ENCODE data around the gene NRIP3. TPM values are rescaled to one million over a fixed set of nuclear protein-coding genes. Genes with fewer than 3 reads are reported as not detected.
"Not testable (repeated sequence)": the region's sequence is repeated elsewhere in the genome, so short reads cannot be mapped to it uniquely, and the experiment has no call there.

NRIP3 gene
- polyA plus RNA-seq, 4 donors, result 0.72 to 1.2 (median 1.1) TPM

DNA sequence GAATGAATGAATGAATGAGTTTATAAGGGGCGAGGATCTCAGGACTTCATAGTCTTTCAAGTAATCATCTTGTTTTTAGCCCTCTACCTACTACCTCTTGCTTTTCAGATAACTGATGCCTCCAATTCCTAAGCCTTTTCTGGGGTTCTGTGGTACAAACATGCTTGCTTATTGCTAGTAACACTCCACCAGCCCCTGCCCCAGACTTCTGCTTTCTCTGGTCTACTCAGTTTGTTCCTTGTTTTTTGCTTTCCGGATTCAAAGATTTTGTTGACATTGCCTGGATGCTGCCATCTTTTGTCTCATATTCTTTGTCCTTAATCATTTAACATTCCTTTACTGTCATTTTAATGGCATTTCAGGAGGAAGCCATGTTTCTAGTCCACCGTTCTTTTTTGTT is 30.7 kb downstream of the NRIP3 start:
- DNase-seq (ENCODE audit: low read depth in 4 of 4, low spot score in 3 of 4), result no peak

DNA sequence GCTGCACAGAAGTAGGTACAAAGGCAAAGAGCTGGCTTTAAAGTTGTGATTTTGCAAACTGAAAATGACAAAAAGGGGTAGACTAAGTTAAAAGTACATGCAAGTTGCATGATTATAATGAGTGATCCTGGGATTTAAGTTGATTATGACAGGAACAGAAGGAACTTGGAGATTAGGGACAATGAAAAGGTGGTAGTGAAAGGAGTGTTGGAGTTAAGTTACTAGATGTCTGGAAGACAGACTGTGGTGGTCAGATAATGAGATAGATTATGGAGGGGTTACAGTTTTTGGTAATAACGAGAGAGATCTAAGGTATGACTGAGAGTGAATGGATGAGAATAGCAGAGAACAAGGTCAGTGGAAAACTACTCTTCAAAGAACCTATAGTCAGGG is 31.9 kb downstream of the NRIP3 start:
- no peak for DNase-seq (ENCODE audit: low read depth in 4 of 4, low spot score in 3 of 4)

DNA sequence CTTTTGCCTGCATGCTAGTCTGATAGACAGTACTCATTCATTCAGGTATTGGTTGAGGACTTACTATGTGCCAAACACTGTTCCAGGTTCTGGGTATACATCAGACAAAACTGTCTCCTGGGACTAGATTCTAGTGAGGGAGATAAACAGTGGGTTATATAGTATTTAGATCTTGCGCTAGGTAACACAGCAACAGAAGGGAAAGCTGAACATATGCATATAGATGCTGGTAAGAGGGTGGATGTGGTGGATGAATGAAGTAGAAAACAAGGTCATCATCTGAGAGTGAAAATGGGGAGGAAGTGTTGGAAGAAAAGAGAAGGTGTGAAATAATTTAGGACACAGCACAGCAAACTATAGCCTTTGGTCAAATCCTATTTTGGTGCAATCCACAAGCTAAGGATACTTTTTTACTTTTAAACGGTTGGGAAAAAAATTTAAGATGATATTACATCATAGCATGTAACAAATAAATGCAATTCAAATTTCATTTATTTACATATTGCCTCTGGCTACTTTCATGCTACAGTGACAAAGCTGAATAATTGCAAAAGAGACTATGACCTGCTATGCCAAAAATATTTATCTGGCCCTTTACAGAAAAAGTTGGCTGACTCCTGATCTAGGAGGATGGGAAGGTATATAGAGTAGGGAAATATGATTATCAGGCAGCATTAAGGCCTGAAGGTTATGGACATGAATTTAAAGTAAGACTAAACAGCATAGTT is 32.4 kb downstream of the NRIP3 start:
- DNase-seq (ENCODE audit: low read depth in 4 of 4, low spot score in 3 of 4), result no peak

DNA sequence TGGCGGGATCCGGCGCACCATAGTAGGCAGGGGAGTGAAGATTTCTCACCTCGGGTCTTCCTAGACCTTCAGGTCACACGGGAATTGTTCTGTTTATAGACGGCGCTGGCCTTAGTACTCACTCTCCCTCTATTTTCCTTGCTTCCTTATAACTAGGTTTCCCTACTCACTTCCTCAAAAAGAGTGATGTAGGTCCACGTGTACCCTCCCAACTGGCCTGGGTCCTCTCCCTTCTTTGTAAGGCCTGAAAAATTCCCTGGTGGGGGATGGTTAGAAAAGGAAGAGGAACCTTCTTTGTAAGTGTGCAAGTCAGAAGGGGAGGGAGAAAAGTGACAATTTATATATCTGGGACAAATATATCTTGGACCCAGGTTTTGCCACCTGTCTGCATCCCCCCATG is 36.6 kb downstream of the NRIP3 start:
- DNase-seq (ENCODE audit: low read depth in 4 of 4, low spot score in 3 of 4), result no peak

DNA sequence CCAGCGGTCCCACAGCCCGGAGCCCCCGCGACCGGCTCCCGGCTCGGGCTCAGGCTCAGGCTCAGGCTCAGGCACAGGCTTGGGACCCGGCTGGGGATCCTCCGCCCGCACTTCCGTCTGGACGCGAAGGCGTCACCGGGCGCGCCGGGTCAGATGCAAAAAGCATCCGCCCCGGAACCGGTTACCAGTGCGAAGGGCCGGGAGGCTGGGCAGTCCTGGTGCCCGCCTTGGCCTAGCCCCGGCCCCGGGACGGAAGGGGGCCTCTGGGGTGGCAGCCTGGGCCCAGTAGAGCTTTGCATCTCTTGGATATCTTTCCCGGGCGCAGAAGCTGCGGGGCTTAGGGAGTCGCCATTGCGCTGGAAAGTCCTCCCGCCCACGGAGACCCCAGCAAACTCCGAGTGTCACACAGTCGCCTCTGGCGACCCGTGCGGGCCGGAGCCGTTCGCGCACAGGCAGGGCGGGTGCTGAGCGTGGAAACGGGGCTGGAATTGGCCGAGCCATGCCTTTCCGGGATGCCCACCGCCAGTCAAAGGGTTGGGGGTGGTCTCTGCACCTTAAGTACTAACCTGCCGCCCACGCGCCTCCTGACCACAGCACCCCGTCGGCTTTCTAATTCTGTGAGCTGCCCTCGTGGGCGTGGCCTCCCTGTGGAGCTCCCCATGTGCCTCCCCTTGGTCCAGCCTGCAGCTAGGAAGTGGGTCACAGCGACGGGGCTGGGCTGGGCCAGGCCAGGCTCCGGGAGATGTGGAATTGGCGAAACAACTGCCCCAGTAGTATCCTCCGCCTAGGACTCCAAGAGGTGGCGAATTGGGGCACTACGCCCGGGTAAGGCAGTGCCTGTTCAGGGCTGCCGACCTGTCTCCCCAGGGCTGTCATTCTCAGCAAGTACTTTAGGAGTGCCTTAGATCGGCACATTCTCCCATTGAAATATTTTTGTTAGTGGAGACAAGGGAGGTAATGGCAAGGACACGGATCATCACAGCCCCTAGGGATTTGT is 39.2 kb downstream of the NRIP3 start, which contains the start of gene TMEM9B:
Gene TMEM9B (minus strand): TSS at position 119 of the 997 bp plus-strand sequence. CDS start 129 bp downstream, outside the sequence.
- peak; percentile 74 to 83 (median 78) for DNase-seq (ENCODE audit: low read depth in 4 of 4, low spot score in 3 of 4)

DNA sequence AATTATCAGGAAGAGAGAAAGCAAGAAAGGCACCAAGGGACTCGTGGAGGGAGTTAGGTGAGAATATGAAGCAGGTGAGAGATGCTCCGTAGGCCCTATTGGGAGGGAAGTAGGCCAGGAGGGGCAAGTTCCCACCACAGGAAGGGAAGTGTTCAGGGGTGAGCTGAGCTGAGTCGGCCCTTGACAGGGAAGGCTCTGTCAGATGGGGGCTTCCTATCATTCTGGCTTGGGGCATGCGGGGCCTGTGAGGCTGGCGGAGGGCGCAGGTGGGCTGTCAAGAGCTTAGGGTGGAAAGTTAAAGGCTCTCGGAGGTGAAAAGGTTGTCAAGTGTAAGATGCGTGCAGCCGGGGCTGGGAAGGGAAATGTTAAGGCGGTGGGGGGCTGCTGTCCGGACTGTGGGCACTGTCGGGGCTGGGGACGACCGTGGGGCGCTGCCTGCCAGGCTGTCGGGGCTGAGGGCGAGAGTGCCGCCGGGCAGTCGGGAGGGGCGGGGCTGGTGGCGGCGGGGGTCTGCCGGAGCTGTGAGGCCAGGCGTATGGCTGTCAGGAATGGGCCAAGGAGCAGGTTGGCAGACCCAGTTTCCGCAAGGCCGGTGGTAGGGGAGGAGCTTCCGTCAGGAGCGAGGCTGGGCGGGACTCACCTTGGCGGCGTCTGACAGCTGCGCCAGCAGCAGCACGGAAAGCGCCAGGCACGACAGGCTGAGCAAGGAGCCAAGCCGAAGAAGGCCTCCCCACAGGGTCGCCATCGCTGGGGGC is 40.1 kb downstream of the NRIP3 start:
- peak in 1 of 4 donors; percentile 54 for DNase-seq (ENCODE audit: low read depth in 4 of 4, low spot score in 3 of 4)

DNA sequence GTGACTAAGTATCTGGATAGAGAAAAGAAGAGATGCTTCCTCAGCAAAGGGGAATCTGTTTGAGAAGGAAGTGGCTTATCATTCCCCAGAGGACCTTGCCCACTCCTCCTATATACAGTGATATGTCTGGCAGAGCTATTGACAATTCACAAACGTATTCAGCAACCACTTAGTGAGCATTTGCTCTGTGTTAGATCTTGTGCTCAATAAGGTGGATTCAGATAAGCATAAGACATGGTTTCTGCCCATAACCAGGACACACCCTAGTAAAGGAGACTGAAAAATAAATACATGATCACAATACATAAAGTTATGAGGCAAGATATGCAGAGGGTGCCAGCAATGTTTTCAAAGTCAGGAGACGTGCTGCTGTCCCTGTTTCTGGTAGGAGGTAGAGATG is 41.0 kb downstream of the NRIP3 start:
- DNase-seq (ENCODE audit: low read depth in 4 of 4, low spot score in 3 of 4), result no peak

DNA sequence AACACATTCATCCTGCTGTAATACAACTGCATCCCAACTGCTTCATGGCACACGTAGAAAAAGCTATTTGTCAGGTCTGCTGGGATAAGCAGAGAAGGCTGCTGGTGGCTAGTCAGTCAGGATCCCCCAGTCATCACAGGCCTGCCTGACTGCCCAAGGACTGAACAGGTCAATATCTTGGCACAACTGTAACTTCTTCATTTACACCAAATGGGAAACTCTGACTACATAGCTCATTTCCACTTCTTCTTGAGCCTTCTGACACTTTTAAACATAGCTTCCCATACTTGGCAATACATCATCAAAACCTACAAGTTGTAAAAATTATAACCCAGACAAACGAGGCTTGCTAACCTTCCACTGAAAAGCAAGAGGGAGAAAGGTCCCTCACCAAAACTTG is 42.4 kb downstream of the NRIP3 start:
- DNase-seq (ENCODE audit: low read depth in 4 of 4, low spot score in 3 of 4), result no peak

DNA sequence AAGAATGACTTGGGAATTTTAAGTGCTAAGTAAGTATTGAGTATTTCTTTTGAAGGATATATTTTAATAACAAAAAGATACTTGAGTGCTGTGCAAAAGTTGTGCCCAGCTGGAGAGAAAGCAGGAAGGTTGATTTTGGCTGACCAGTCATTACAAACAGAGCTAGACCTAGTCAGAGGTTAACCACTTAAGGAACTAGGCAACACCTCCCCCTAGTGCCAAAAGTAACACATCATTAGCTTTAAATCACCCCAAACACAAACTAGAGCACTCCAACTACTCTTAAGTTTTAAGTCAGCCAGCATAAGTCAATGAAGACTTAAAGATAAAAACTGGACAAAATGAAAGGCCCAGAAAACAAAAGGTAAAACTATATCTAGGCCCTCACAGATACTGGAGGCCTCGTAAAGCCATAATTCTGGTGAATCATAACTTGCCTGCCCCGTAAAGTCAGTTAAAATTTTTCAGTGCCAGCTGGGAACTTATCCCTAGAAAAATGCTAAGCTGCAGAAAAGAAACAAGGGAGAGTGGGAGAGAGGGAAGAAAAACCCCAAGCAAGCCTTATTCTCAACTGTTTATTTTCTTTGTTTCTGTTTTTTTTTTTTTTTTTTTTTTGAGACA is 44.1 kb downstream of the NRIP3 start:
- peak in 3 of 4 donors; percentile 52 to 60 (median 55) for DNase-seq (ENCODE audit: low read depth in 4 of 4, low spot score in 3 of 4)

DNA sequence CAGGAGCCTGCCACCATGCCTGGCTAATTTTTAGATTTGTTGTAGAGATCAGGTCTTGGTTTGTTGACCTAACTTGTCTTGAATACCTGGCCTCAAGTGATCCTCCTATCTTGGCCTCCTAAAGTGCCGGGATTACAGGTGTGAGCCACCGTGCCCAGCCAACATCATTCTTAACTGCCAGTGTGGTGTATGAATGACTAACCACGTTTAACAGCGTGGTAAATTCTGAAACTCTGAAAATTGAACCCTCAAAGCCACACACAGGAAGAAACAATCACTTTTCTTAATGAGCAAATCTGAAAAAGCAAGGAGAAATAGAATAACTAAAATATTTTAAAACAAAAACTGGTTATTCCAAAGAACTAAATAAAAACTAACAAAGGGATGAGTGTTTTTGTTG is 46.9 kb downstream of the NRIP3 start:
- no peak for DNase-seq (ENCODE audit: low read depth in 4 of 4, low spot score in 3 of 4)

DNA sequence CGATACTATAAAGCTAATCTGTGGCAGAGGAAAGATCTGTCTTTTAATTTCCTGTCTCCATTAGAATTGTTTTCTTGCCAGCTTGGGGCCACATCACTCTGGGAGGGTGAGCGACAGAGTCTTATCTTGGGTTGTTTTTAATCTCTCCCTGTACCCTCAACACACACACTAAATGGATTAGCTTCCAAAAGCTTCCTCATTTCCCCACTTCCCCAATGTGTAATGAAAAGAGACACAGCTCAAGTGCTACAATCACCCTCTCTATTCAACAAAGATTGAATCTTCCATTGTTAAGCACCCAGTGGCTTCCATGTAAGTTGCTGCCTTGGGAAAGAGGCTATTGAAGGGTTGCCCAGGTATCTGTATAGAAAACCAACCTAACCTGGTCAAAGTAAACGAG is 54.9 kb downstream of the NRIP3 start:
- DNase-seq (ENCODE audit: low read depth in 4 of 4, low spot score in 3 of 4), result no peak

DNA sequence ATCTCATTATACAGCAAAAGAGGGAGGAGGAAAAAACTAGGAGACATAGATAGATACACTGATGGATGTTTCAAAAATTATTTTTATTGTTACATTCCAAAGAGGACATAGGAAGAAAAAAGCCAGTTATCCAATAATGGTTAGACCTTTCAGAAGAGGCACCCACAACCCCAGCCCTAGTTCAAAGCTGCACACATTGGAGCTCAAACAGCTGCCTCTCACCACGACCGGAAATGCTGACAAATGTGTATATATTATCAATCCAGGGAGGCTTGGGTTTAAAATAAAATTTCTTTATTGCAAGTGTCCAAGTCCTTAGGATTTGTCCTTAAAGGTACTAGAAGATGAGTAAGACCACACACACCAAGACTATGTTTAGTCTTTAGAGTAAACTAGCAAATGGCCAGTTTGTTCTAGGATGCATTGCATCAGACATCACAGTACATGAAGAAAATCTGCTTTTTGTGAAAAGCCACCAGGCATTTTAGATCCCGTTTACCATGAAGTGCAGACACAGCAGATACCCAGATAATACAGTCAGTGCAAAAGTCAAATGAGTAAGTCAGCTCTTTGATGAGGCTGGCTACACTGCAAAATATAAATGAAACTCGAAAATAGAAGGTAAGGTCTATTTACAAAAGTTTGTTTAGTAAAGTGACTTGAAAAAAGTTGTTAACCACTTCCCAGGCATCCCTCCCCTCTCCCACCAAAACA is 56.4 kb downstream of the NRIP3 start:
- no peak for DNase-seq (ENCODE audit: low read depth in 4 of 4, low spot score in 3 of 4)

DNA sequence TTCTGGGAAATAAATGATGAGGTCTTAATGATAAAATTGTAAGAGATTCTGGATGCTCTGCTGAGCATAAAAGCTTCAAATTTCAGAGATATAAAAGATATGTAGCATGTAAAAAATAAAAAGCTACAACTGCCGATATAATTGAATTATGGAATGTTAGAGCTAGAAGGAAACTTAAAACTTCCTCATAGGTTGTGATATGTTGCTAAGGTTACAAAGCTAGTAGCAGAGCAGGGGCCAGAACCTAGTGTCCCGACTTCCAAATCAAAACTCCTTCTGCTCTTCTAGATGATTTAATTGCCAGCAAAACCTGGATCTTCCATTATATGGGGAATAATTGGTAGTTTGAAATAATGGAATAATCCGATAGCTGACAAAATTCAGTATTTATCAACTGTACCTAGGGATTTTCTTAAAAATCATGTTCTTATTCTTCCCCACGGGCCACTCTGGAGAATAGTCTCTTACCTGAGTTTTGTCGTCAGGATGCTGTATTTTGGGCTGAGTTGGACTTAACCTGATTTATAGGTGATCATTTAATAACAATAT is 61.2 kb downstream of the NRIP3 start, which contains the start of gene ASCL3:
Gene ASCL3 (minus strand): TSS at position 499 of the 549 bp plus-strand sequence. CDS start 4,855 bp downstream, outside the sequence.
- no peak for DNase-seq (ENCODE audit: low read depth in 4 of 4, low spot score in 3 of 4)

DNA sequence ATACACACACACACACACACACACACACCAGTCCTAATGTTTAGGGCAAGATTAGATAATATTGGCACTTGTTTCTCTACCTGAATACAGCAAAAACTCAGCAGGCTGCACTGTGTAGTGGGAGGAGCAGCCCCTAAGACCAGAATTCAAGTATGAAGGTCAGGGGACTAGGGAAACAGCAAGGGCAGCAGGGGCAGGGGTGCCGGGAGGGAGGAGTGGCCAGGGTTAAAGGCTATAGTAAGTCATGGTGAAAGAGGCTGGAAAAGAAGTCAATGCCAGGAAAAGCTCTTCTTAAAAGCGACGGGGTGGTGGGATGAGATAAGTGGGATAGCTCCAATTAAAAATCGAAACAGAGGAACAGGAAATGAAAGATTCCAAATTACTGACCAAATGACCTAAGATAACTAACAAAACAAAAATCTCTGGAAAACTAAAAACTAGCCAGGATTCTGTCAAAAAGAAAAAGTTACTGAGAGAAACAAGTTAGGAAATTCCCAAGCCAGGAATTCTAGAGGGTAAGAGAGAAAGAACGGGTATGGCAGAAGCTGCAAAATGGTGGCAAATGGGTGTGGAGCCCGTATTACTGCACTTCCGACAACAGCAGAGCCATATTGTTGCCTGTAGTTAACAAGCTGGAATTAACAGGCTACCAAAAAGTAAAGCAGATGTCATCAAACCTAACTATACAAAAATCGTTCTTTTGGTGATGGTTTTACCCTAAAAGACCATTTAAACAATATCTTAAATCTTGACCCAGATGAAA is 62.3 kb downstream of the NRIP3 start:
- DNase-seq (ENCODE audit: low read depth in 4 of 4, low spot score in 3 of 4), result no peak

DNA sequence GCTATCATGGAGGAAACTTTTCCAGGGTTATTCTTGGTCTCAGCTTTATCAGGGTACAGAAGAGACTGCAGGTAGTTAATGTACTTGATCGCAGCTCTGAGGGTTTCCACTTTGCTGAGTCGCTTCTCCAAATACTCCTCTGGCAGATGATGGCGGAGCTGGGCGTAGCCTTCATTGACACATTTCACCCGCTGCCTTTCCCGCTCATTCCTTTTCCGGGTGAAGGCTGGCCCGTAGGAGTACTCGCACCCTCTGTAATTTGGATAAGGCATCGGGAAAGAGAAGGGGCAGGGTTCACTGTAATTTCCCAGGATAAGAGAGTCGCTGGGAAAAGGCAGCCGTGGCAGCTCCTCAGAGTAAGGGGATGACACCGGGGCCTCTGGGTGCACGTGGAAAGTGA is 66.1 kb downstream of the NRIP3 start:
- DNase-seq (ENCODE audit: low read depth in 4 of 4, low spot score in 3 of 4), result no peak

DNA sequence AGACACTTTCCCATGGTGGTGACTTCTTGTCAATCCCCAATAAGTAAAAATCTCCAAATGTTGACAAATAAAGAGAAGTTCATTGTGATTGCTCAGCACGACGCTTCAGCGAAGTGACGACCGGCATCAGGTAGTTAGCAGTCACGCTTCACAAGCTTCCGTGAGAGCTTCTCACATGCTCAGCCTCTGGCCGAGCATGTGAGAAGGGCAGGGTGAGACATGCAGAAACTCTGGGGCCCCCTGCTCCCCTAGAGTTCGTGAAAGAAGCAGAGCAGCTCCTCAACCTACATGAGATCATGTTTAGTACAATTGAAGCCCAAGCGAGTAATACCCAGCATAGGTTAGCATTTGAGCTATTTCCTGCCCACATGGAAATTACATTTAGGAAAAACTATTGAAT is 66.6 kb downstream of the NRIP3 start:
- DNase-seq (ENCODE audit: low read depth in 4 of 4, low spot score in 3 of 4), result no peak

DNA sequence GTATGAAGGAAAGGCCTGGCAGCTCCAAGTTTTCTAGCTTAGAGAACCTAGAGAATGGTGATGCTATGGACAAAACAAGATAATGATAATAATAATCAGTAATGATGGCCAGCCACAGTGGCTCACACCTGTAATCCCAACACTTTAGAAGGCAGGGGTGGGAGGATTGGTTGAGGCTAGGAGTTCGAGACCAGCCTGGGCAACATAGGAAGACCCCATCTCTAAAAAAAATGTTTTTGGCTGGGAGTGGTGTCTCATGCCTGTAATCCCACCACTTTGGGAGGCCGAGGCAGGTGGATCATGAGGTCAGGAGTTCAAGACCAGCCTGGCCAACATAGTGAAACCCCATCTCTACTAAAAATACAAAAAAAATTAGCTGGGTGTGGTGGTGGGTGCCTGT is 68.0 kb downstream of the NRIP3 start:
- DNase-seq (ENCODE audit: low read depth in 4 of 4, low spot score in 3 of 4), result not testable (repeated sequence)

DNA sequence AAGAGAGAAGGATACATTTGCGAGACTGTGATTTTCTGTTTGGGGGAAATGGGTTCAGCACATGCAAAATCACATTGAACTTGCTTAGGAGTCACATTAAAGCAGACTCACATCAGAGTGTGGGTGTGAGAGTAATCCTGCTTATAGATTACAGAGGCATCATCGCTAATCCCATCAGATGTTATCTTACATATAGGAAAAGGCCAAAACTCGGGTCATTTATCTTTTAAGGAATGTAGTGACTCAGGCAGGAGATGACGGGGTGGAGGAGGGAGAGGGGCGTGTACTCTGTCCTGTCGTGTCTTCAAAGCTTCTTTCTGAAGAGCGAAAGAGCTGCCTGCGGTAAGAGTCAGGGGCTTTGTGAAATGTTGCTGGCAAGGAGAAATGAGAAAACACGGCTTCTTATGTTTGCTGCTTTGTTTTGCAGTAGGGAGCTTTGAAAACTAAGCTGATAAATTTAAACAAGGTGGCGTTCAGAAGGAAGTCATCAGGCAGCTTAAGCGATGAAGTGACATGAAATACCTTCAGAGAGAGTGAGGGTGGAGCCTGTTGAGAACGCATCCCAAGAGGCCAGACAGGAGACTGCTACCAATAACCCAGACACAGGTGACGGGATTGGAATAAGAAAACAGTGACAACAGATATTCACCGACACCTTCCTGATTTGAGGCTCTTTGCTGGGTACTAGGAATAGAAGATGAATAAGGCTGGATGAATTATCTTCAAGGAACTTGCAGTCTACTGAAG is 68.9 kb downstream of the NRIP3 start:
- DNase-seq (ENCODE audit: low read depth in 4 of 4, low spot score in 3 of 4), result no peak

All from left renal pelvis (tissue), 4 donors.